NCI-H748 (cell line): ENCODE data around the gene DHODH.
"Not testable (repeated sequence)": the region's sequence is repeated elsewhere in the genome, so short reads cannot be mapped to it uniquely, and the experiment has no call there.

ENCODE experiments used
- DNase-seq: peaks from one replicate; lab custom pipeline; 2025; ENCODE audit not compliant: unreplicated experiment; lab: John Stamatoyannopoulos, UW

Gene DHODH

DNA sequence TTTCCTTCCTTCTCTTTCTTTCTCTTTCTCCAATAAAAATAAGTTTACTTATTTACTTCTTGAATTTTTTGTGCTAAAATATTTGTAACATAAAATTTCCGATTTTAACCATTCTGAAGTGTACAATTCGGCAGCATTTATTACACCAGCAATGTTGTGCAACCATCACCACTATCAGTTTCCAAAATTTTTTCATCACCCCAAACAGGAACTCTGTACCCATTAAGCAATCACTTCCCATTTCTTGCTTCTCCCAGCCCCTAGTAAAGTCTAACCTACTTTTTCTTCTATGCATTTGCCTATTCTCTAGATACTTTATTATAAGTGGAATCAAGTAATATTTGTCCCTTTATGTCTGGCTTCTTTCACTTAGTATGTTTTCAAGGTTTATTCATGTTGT, 43.3 kb downstream of the DHODH start:
- DNase-seq: no peak

DNA sequence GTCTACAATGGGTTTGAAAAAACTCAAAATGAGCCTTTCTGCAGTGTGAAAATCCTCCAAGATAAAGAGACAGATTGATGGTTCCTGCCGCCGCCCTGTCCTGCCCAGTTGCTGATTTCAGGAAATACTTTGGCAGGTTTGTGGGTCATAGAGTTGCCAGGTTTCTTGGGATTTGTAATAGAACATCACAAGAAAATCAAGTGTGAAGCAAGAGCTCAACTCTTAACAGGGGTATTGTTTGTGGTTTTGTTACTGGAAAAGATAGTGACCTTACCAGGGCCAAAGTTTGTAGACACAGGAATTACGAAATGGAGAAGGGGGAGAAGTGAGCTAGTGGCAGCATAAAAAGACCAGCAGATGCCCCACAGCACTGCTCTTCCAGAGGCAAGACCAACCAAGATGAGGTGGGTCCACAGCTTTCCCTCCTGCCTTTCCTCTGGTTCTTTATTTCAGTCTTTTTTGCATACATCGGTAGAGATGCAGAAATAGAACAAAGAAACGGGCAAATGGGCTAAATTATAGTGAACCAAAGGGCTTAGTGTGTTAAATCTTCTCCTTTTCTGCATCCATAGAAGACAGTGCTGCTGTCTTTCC, 45.8 kb downstream of the DHODH start, which contains the start of gene HP:
TSS of gene HP (plus strand) at position 252 of the 594 bp plus-strand sequence. CDS start at position 400, 148 bp downstream.
- DNase-seq: not testable (repeated sequence)

DNA sequence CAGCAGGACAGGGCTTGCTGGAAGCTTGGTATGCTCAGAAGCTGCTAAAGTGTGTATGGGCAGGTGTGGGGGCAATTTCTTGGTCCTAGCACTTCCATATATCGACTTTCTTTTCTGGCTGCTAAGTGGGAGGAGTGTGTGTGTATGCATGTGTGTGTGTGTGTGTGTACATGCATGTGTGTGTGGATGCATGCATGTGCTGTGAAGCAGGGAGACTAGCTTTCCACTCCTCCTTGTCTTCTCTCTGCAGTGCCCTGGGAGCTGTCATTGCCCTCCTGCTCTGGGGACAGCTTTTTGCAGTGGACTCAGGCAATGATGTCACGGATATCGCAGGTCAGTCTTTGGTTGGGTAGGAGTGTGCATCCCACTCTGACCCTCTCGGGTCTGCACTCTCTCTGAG, 47.4 kb downstream of the DHODH start:
- no peak for DNase-seq

DNA sequence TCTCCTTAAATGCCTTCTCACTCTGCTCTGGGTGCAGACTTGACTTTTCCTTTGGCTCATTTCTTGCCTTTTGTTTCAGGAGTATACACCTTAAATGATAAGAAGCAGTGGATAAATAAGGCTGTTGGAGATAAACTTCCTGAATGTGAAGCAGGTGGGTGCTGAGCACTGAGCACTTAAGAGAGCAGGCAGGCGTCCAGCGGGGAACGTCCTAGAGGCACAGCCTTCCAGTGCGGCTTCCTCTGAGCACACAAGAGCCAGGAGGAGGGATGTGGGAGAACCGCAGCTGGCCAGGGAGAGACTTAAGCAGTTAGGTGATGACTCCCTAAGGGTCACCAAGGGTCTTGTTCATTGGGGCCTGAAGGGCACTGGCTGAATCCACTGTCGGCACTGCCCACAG, 48.8 kb downstream of the DHODH start:
- DNase-seq: not testable (repeated sequence)

DNA sequence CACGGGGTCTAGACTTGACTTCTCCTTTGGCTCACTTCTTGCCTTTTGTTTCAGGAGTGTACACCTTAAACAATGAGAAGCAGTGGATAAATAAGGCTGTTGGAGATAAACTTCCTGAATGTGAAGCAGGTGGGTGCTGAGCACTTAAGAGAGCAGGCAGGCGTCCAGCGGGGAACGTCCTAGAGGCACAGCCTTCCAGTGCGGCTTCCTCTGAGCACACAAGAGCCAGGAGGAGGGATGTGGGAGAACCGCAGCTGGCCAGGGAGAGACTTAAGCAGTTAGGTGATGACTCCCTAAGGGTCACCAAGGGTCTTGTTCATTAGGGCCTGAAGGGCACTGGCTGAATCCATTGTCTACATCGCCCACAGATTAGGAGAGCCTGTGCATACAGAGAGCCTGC, 50.5 kb downstream of the DHODH start:
- not testable (repeated sequence) for DNase-seq

DNA sequence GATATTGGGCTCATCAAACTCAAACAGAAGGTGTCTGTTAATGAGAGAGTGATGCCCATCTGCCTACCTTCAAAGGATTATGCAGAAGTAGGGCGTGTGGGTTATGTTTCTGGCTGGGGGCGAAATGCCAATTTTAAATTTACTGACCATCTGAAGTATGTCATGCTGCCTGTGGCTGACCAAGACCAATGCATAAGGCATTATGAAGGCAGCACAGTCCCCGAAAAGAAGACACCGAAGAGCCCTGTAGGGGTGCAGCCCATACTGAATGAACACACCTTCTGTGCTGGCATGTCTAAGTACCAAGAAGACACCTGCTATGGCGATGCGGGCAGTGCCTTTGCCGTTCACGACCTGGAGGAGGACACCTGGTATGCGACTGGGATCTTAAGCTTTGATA, 51.9 kb downstream of the DHODH start:
- DNase-seq: no peak

DNA sequence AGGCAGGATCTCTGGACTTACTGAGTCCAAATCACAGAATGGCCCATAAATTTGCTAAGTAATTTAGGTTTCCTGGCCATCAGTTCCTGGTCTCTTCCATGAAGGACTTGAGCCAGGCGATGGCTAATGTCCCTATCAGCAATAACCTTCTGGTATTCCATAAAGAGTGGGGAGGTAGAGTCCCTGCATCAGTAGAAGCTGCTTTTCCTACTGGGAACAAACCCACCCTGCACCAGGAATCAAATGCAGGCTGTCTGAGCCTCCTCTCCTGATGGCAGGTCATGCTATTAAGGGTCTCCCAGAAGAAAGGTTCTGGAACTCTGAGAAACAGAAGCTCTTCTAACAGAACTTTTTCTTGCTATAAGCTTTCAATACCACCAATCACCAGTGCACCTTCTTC, 53.0 kb downstream of the DHODH start:
- no peak for DNase-seq

DNA sequence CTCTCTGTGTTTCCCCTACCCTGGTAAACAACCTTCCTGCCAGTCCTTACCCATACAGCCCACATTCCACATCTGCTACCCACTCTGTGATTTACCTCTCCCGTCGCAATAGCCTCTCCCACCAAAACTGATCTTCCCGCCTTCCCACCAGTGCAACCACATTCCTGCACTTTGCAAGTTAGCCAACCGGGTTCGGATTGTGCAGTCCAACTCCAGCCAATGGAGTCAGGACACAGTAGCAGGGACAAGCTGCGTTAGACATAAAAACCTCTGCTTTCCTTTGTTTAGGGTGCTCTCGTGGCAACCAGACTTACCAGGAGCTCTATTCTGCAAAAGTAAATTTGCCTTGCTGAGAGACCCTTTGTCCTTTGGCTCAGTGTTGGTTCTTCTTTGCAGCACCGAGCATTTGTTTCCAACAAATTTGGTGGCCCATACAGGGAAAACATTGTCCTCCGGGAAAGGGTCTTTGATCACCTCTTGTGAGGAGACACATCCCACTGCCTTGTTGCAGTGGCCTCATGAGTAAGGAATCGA, 55.9 kb downstream of the DHODH start:
- no peak for DNase-seq

DNA sequence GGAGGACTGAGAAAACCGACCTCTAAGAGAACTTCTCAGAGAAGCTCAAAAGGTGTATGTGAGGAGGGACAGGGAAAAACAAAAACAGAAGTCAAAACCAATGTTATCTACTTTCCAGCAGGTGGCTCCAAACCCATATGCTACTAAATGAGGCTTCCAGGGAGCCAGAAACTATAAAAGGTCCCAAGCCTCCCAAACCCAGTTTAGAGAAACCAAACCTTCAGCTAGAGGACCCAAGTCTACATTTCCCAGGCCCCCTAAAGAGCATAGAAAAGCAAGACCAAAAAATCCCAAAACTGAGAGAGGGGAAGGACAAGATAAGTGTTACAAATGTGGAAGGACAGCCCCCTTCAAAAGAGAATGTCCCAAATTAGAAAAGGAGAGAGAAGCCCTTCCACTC, 58.2 kb downstream of the DHODH start:
- peak; percentile 13 for DNase-seq

DNA sequence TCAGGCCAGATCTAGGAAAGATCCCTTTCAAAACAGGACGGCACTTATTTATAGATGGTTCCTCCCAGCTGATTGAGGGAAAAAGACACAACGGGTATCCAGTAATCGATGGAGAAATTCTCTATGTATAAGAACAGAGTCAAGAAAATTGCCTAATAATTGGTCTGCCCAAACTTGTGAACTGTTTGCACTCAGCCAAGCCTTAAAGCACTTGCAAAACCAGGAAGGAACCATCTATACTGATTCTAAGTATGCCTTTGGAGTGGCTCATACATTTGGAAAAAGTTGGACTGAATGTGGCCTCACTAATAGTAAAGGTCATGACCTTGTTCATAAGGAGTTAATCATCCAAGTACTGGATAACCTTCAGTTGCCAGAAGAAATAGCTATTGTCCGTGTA, 60.4 kb downstream of the DHODH start:
- no peak for DNase-seq

DNA sequence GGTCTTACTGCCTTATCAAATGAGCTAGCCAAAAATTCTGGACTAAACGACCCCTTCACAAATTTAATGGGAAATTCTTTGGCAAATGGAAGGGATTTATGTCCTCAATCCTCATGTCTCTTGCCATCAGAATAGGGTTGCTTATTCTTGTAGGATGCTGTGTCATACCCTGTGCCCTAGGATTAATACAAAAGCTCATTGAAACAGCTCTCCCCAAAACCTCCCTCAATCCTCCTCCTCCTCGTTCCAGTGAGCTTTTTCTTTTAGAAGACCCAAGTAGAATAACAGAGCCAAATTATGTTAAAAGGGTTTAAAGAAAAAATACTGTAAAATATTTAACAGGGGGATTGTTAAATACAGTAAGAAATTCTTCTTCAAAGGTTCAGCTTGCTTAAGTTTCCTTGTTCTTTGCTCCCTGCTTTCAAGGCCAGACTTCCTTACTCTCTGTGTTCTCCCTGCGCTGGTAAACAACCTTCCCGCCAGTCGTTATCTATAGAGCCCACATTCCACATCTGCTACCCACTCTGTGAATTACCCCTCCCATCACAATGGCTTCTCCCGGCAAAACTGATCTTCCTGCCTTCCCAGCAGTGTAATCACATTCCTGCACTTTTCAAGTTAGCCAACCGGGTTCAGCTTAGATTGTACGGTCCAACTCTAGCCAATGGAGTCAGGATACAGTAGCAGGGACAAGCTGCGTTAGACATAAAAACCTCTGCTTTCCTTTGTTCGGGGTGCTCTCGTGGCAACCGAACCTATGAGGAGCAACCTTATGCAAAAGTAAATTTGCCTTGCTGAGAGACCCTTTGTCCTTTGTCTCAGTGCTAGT, 64.2 kb downstream of the DHODH start:
- DNase-seq: no peak

DNA sequence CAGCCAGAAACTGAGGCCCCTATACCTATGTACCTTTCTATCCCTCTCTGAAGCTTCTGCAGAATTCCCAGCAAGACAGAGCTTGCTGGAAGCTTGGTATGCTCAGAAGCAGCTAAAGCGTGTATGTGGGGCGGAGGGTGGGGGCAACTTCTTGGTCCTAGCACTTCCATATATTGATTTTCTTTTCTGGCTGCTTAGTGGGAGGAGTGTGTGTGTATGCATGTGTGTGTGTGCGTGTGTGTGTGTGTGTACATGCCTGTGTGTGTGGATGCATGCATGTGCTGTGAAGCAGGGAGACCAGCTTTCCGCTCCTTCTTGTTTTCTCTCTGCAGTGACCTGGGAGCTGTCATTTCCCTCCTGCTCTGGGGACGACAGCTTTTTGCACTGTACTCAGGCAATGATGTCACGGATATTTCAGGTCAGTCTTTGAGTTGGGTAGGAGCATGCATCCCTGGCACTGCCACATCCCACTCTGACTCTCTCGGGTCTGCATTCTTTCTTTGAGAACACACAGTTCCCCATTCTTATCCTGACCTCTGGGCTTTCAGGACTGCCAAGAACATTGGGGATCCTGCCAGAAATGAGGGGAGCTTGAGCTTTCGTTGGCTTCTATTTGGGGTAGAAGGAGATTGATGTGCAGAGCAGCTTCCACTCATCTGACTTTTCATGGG, 65.2 kb downstream of the DHODH start:
- no peak for DNase-seq

DNA sequence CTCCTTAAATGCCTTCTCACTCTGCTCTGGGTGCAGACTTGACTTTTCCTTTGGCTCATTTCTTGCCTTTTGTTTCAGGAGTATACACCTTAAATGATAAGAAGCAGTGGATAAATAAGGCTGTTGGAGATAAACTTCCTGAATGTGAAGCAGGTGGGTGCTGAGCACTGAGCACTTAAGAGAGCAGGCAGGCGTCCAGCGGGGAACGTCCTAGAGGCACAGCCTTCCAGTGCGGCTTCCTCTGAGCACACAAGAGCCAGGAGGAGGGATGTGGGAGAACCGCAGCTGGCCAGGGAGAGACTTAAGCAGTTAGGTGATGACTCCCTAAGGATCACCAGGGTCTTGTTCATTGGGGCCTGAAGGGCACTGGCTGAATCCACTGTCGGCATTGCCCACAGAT, 66.5 kb downstream of the DHODH start:
- not testable (repeated sequence) for DNase-seq
